Endothelial cell of umbilical vein (primary cell): Measurements from ENCODE around the gene HSP90B1.

Experiments
- CTCF ChIP-seq, 2 donors: IDR thresholded peaks; 1 replicate in 1 of 2; 2 replicates in 1 of 2; pipeline ENCODE4 v1.5.1; 2011; ENCODE audit warnings: low read length in 2 of 2, mild to moderate bottlenecking in 2 of 2, moderate library complexity in 2 of 2, control low read depth in 1 of 2, inconsistent platforms in 1 of 2, low read depth in 1 of 2; ENCODE audit not compliant: insufficient read depth in 1 of 2; ENCODE audit errors: extremely low read depth in 1 of 2
- EZH2 ChIP-seq: IDR thresholded peaks from 2 replicates; pipeline ENCODE4 v1.6.1; 2012; ENCODE audit warnings: borderline replicate concordance, low read depth, mild to moderate bottlenecking, moderate library complexity, low read length, inconsistent platforms; ENCODE audit not compliant: severe bottlenecking
- POLR2AphosphoS5 ChIP-seq: IDR thresholded peaks from 2 replicates; pipeline ENCODE4 v1.6.1; 2012; ENCODE audit warnings: low read depth, mild to moderate bottlenecking, control low read depth, low read length, moderate library complexity; ENCODE audit not compliant: insufficient read depth

- no peak for TF ChIP-seq CTCF (IDR thresholded peaks at IDR 0.05; ENCODE audit: extremely low read depth in 1 of 2, insufficient read depth in 1 of 2, low read depth in 1 of 2, low read length in 2 of 2)
- no peak for TF ChIP-seq POLR2AphosphoS5
- no peak for TF ChIP-seq EZH2
Observed at GRCh38 chr12:103887738-103888137, 42.5 kb upstream of the HSP90B1 start.
